Duodenal mucosa (tissue), 2 donors: ENCODE results near the gene NAV2.

Experiments used
- H3K27ac ChIP-seq: one replicate; pipeline ENCODE4 v1.7.0; 2013; ENCODE audit warnings: low read depth, low read length
- H3K27me3 ChIP-seq, 2 donors: one replicate each; pipeline ENCODE4 v1.7.0; 2013; ENCODE audit warnings: low read length in 2 of 2, control low read depth in 1 of 2; ENCODE audit not compliant: insufficient read depth in 2 of 2, control insufficient read depth in 1 of 2
- H3K36me3 ChIP-seq, 2 donors: one replicate each; pipeline ENCODE4 v1.7.0; 2013; ENCODE audit warnings: low read length in 2 of 2, control low read depth in 1 of 2; ENCODE audit not compliant: insufficient read depth in 2 of 2, control insufficient read depth in 1 of 2
- H3K4me1 ChIP-seq, 2 donors: one replicate each; pipeline ENCODE4 v1.7.0; 2013; ENCODE audit warnings: low read length in 2 of 2, control low read depth in 1 of 2; ENCODE audit not compliant: insufficient read depth in 2 of 2, control insufficient read depth in 1 of 2
- H3K4me3 ChIP-seq, 2 donors: one replicate each; pipeline ENCODE4 v1.7.0; 2013; ENCODE audit warnings: low read length in 2 of 2, low read depth in 1 of 2
- H3K9ac ChIP-seq, 2 donors: one replicate each; pipeline ENCODE4 v1.7.0; 2013; ENCODE audit warnings: low read length in 2 of 2, low read depth in 1 of 2
- H3K9me3 ChIP-seq, 2 donors: one replicate each; pipeline ENCODE4 v1.7.0; 2013; ENCODE audit warnings: low read length in 2 of 2, control low read depth in 1 of 2; ENCODE audit not compliant: control insufficient read depth in 1 of 2

NAV2 gene

GRCh38 chr11:20007386-20007785 is 294.7 kb downstream of the NAV2 start:
- Histone ChIP-seq H3K4me3 (no peak overlapping the region), H3K36me3 (no peaks in the 10 kb centered on the region), H3K9me3 (no peaks in the 10 kb centered on the region), H3K27ac (no peak overlapping the region), H3K4me1 (peaks cover 0 to 9% of the 10 kb centered on the region in 2 donors), H3K27me3 (no peaks in the 10 kb centered on the region), H3K9ac (no peak overlapping the region)

- Histone ChIP-seq H3K36me3 (no peaks in the 10 kb centered on the region), H3K4me3 (no peak overlapping the region), H3K27ac (no peak overlapping the region), H3K4me1 (peaks cover under 1 to 4% of the 10 kb centered on the region in 2 donors), H3K27me3 (no peaks in the 10 kb centered on the region), H3K9me3 (no peaks in the 10 kb centered on the region), H3K9ac (no peak overlapping the region)
These were observed 295.7 kb downstream of the NAV2 start for GRCh38 chr11:20008190-20008870.

- Histone ChIP-seq H3K27me3 (no peaks in the 10 kb centered on the region), H3K4me1 (peaks cover 7 to 11% of the 10 kb centered on the region in 2 donors), H3K27ac (no peak overlapping the region), H3K36me3 (no peaks in the 10 kb centered on the region), H3K4me3 (no peak overlapping the region), H3K9me3 (no peaks in the 10 kb centered on the region), H3K9ac (no peak overlapping the region)
These were observed 296.4 kb downstream of the NAV2 start for GRCh38 chr11:20008871-20009644.

- H3K36me3 ChIP-seq = no peaks in the 10 kb centered on the region
- no peak overlapping the region for H3K9ac ChIP-seq
- no peak overlapping the region for H3K4me3 ChIP-seq
- no peak overlapping the region for H3K27ac ChIP-seq
- peaks cover 7 to 12% of the 10 kb centered on the region in 2 donors for H3K4me1 ChIP-seq
- H3K27me3 ChIP-seq = no peaks in the 10 kb centered on the region
- H3K9me3 ChIP-seq = no peaks in the 10 kb centered on the region
These were observed 297.7 kb downstream of the NAV2 start for GRCh38 chr11:20010156-20010850.

GRCh38 chr11:20010851-20011225 is 298.2 kb downstream of the NAV2 start:
- Histone ChIP-seq H3K4me1 (peaks cover 7 to 12% of the 10 kb centered on the region in 2 donors), H3K36me3 (no peaks in the 10 kb centered on the region), H3K9ac (no peak overlapping the region), H3K27me3 (no peaks in the 10 kb centered on the region), H3K9me3 (no peaks in the 10 kb centered on the region), H3K4me3 (no peak overlapping the region), H3K27ac (no peak overlapping the region)

GRCh38 chr11:20011307-20011951 is 298.8 kb downstream of the NAV2 start:
- peaks cover 7 to 12% of the 10 kb centered on the region in 2 donors for H3K4me1 ChIP-seq

GRCh38 chr11:20013346-20014066 is 300.9 kb downstream of the NAV2 start:
- Histone ChIP-seq H3K27ac (no peak overlapping the region), H3K36me3 (no peaks in the 10 kb centered on the region), H3K4me1 (peaks cover 7 to 12% of the 10 kb centered on the region in 2 donors), H3K9me3 (no peaks in the 10 kb centered on the region), H3K4me3 (no peak overlapping the region), H3K27me3 (no peaks in the 10 kb centered on the region), H3K9ac (no peak overlapping the region)

More at GRCh38 chr11:20011307-20011951, 298.8 kb downstream of the NAV2 start:
- H3K9ac ChIP-seq = no peak overlapping the region
- no peak overlapping the region for H3K27ac ChIP-seq
- no peak overlapping the region for H3K4me3 ChIP-seq
- no peaks in the 10 kb centered on the region for H3K36me3 ChIP-seq
- H3K9me3 ChIP-seq = no peaks in the 10 kb centered on the region
- no peaks in the 10 kb centered on the region for H3K27me3 ChIP-seq

GRCh38 chr11:20014067-20014402 is 301.4 kb downstream of the NAV2 start:
- no peaks in the 10 kb centered on the region for H3K27me3 ChIP-seq
- H3K4me3 ChIP-seq = no peak overlapping the region
- no peaks in the 10 kb centered on the region for H3K36me3 ChIP-seq
- no peak overlapping the region for H3K9ac ChIP-seq
- no peaks in the 10 kb centered on the region for H3K9me3 ChIP-seq
- H3K27ac ChIP-seq = no peak overlapping the region
- H3K4me1 ChIP-seq = peaks cover 7 to 12% of the 10 kb centered on the region in 2 donors

GRCh38 chr11:20015101-20015500 is 302.5 kb downstream of the NAV2 start:
- H3K9ac ChIP-seq = no peak overlapping the region
- no peaks in the 10 kb centered on the region for H3K36me3 ChIP-seq
- no peak overlapping the region for H3K4me3 ChIP-seq
- no peaks in the 10 kb centered on the region for H3K27me3 ChIP-seq
- H3K9me3 ChIP-seq = no peaks in the 10 kb centered on the region
- peaks cover 13 to 16% of the 10 kb centered on the region in 2 donors for H3K4me1 ChIP-seq
- H3K27ac ChIP-seq = no peak overlapping the region
